GM12873 (cell line): ENCODE results near the gene ADAMTSL5.

Experiments
- TF ChIP-seq, protein P1 (sequence below): IDR thresholded peaks from 2 replicates; pipeline ENCODE4 v1.5.1; 2012; ENCODE audit warnings: low read depth, mild to moderate bottlenecking, moderate library complexity, low read length, control low read depth; ENCODE audit not compliant: insufficient read depth; ENCODE audit errors: missing control alignments

Gene ADAMTSL5

DNA sequence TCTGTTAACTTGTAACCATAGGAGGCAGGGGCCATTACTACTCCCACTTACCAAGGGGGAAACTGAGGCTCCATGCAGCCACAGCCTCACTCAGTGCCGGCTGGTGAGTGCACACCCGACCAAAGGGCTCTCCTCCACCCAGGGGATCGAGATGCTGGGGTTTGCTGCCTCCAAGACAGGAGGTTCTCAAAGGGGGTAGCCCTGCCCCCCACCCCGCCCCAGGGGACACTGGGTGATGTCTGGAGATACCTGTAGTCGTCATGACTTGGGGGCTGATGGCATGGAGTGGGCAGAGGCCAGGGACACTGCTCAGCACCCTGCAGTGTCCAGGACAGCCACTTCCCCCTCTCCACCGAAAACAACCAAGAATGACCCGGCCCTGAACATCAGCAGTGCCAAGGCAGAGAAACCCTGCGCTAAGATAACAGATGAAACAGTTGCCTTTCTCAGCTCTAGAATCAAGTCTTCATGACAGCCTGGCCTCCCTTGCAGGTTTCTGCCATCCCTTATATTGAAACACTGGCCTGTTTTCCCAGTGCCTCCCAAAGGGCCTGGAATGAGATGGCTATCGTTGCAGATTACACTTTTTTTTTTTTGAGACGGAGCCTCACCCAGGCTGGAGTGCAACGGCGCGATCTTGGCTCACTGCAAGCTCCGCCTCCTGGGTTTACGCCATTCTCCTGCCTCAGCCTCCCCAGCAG, 18.6 kb downstream of the ADAMTSL5 start:
- TF ChIP-seq, protein P1, sequence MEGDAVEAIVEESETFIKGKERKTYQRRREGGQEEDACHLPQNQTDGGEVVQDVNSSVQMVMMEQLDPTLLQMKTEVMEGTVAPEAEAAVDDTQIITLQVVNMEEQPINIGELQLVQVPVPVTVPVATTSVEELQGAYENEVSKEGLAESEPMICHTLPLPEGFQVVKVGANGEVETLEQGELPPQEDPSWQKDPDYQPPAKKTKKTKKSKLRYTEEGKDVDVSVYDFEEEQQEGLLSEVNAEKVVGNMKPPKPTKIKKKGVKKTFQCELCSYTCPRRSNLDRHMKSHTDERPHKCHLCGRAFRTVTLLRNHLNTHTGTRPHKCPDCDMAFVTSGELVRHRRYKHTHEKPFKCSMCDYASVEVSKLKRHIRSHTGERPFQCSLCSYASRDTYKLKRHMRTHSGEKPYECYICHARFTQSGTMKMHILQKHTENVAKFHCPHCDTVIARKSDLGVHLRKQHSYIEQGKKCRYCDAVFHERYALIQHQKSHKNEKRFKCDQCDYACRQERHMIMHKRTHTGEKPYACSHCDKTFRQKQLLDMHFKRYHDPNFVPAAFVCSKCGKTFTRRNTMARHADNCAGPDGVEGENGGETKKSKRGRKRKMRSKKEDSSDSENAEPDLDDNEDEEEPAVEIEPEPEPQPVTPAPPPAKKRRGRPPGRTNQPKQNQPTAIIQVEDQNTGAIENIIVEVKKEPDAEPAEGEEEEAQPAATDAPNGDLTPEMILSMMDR = no peak

DNA sequence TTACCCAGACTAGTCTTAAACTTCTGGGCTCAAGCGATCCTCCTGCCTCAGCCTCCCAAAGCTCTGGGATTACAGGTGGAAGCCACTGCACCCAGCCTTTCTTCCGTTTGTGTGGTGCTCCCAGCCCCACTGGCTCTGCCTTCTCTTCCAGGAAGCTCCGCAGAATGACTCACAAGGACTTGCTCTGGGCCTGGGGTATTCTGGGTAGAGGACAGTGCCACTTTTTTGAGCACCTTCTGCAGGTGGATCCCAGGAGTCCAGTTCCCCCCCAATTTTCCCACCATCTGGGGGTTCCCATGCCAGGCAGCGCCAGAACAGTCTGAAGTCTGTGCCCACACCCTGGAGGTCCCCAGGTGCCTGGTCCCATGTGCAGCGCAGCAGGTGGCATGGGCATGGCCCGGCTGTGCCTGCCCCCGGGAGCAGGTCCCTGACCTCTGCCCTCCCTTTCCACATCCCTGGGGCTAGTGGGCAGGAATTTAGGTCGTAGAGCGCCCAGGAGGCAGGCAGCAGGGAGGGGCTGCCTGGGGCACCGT, 20.3 kb downstream of the ADAMTSL5 start:
- TF ChIP-seq, protein P1 = no peak

DNA sequence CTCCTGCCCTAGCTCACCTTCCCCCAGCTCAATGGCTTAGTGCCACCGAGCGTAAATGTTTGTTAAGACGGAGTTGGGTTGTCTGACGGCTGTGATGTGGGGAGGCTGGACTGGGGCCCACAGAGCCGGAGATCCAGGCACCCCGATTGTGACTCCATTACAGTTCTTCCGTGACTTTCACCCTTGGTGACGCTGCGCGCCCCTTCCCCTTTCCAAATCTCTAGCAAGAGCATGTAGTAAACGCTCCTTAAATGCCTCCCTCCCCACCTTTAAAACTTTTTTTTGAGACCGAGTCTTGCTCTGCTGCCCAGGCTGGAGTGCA, 21.0 kb downstream of the ADAMTSL5 start:
- TF ChIP-seq, protein P1 = no peak

DNA sequence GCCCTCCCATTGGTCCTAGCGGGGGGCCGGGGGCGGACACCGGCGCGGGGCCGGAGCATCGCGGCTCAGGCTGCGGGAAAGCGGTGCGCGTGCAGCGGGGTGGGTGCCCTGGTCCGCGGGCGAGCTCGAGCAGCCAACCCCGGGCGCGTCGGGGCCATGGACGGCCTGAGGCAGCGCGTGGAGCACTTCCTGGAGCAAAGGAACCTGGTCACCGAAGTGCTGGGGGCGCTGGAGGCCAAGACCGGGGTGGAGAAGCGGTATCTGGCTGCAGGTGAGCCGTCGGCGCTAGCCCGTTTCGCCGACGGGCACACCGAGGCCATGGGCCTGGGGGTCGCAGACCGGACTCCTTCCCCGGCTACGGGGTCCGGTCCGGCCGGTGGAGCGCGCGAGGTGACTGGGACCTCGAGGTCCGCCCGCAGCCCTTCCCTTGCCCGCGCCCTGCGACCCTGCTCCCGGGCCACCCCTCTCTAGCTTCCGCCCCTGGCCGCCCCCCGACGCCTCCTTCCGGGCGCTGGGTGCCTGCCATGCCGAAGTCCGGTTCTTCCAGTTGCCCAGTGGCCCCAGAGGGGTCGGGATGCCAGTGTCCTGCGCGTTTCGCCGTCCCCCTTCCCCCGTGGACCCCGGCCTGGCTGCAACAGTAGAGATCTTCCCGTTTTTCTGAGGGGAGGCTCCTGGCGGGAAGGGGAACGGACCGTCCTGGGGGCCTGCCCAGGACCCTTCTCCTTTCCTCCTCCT, 21.5 kb downstream of the ADAMTSL5 start, which contains the start of gene REEP6:
Gene REEP6 (plus strand): TSS at position 68 of the 735 bp plus-strand sequence. CDS start 89 bp downstream, at position 157.
- TF ChIP-seq, protein P1 = no peak

DNA sequence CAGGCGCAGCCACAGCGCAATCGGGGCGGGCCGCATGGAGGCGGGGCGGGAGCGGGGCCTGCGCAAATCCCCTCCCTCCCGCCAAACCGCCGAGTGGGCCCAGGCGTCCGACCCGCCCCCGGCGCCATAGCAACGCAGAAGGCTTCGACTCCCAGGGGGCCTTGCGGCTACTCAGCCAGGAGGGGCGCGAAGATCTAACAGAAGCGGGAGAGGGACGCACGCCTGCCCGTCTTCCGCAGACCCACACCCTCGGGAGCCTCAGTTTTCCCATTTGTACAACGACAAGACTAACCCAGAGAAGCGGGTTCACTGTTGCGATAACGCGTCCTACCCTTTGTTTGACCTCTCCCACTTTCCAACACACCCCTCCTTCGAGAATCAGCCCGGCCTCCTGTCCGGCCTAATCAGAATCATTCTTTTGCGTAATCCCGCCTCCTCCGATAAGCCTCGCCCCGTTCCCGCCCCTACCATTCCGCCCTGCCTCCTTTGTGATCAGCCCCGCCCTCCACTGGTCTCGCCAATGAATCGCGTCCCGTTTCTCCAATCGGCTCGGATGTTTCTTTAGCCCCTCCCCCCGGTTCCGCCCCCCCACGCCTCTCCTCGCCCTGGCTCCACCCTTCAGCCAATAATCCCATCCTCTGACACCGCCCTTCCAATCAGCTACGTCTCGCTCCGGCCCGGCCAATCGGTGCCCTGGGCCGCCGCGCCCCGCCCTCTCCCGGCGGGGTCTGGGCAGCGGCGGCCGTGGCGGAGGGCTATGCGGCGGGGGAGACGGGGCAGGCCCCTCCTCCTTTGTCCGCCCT, 22.3 kb downstream of the ADAMTSL5 start, which contains the start of gene PCSK4:
Gene PCSK4 (minus strand): TSS at position 40 of the 803 bp plus-strand sequence. CDS start 4 bp downstream, at position 36.
- TF ChIP-seq, protein P1 = no peak

DNA sequence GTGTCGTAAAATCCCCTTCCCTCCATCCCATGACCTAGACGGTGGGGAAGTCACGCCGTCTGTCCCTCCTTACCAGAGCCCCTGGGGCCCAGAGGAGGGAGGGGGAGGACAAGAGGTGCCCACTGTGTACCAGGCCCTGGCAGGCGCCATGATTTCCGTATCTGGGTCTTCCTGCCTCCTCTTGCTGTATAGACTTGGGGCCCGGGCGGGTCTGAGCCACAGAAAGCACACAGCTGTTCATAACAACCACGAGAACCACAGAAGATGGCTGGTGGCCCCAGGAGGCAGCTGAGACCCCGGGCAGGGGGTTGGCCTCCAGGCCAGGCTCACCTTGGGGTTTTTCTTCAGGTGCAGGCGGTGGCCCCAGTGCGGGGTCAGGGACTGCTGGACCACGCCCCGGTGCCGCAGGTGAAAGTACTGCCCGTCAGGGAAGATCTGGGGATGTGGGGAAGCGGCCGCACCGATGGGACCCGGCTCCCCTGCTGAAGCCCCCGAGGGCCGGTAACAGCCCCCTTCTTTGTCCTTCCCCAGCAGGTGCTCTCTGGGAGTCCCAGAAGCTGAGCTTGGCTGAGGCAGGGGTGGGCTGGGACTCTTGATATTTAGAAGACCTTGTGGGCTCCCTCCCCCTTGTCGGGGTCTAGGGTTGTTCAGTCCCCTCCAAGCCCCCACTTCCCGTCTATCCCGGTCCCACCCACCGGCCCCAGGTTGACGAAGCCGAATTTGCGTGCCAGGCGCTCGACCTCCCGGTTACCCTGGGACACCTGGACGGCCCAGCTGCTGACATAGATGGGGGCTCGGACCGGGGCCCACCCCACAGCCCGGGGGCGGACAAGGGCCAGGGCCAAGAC, 23.1 kb downstream of the ADAMTSL5 start:
- TF ChIP-seq, protein P1 = no peak
